NCI-H1105 (cell line): ENCODE data around the gene MRAS.

Experiments
- DNase-seq: peaks from one replicate; lab custom pipeline; 2025; lab: John Stamatoyannopoulos, UW

Gene MRAS

DNA sequence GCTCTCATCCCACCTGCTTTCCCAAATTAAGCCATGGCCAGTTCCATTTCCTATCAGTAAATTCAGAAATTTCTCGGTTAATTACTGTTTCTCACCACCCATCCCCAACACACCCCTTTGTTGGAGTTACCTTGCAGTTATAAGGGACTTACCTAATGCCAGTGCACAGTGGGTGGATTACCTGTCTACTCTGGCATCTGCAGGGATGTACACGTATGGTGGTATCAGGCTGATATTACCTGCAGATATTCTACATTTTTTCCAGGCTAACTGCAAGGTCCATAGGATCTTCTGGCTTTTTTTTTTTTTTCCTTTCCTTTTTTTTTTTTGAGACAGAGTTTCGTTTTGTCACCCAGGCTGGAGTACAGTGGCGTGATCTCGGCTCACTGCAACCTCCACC, 7.9 kb upstream of the MRAS start:
- no peak for DNase-seq

DNA sequence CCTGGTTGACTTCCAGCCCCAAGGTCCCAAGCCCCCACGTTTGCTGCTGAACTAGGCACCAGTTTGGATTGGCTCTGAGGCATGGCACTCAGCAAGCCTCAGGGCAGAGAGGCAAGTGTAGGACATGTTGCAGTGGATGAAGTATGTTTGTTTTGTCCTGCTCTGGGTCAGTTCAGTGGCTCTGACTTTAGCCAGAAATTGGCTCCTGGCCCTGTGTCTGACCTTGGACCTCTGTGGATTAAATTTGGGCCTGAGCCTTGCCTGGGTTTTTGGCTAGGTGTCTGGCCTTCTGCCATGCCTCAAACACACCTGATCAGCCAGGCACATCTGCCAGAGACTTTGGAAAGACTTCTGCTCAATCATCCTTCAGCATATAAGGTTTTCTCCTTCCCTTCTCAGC, 3.6 kb upstream of the MRAS start:
- no peak for DNase-seq

DNA sequence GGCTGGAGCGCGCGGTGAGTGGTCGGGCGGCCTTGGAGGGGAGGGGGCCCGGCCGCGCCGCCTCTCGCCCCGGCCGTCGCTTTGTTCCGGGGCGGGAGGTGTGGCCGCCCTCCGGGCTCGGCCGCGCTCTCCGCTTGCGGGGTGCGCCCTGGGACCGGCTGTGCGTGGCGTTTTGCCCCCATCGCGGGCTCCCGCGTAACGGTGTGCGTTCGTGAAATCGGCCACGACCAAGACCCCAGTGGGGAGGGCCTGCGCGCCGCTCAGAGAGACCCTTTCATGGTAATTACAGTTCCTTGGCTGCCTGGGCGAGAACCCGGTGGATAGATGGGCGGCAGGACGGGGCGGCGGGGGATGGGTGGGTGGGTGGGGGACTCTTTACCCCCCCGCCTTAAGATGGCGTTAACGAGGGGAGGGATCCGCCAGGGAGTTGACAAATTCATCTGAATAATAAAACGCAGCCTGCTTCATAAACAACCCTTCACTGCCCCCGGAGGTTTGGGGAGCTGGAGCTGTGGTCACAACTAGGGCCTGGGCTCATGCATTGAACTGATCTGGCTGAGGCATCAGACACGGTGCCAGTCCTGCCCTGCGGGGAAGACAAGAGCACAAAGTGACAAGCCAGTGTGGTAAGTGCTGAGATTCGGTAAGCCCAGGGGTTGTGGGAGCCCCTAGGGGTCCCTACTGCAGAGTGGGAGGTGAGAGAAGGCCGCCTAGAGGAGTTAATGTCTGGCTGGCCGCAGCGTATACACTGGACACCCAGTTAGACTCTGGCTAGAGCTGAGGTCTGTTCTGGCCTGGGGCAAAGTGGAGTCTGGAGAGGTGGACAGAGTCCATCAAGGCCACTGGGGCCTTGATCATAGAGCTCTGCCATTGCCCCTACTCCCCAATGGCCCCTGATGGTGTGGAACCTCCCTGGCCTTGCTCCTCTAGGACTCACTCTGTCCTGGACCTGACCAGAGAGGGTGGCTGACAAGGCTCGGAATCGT, 668 bp downstream of the MRAS start:
- no peak for DNase-seq

DNA sequence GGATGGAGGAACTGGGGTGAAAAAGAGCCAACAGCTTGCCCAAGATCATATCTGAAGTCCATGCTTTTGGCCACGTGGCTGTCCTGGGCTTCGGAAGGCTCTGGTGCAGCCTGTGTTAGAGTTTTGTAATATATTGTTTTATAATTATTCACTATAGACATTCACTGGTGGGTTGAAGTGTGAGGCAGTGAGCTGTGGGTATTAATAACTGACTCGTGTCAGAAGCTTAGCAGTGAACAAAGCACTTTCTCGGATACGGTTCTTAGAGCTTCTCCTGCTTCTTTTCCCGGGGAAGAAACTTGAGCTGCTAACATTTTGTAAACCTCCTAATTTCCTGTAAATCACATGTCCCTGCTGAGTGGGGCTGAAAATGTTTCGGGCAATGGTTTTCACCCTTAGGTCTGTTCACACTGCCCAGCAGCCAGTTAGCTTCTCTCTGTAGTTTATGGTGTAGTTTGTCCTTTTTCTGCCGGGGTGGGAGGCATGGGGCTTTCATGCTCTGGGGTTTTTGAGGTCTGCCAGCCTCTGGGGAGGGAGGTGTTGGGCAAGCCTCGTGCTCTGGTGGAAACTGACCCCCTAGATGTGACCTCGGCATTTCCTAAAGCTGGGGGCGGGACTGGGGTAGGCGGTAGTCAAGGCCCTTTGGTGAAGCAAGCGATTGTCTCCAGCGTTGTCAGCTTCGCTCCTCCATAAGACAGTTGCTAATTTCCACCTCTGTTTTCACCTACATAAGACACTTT, 1.7 kb downstream of the MRAS start:
- DNase-seq, result no peak

DNA sequence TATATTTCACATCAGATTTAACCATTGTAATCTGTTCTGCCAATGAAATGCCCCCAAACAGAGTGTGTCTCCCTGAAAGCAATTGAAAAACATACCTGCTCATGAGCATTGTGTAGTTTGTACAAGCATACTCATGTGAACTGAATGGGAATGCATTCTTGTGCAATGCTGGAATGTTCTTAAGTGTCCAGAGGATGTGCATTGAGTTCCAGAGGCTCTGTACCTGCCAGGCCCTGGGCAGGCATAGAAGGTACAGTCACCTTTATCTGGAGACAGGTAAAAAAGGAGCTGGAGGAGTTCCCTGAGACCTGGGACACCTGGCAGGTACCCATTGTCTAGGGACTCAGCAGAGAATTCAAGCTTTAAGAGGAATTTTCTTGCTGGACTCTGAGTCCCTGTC, 2.8 kb downstream of the MRAS start:
- no peak for DNase-seq

DNA sequence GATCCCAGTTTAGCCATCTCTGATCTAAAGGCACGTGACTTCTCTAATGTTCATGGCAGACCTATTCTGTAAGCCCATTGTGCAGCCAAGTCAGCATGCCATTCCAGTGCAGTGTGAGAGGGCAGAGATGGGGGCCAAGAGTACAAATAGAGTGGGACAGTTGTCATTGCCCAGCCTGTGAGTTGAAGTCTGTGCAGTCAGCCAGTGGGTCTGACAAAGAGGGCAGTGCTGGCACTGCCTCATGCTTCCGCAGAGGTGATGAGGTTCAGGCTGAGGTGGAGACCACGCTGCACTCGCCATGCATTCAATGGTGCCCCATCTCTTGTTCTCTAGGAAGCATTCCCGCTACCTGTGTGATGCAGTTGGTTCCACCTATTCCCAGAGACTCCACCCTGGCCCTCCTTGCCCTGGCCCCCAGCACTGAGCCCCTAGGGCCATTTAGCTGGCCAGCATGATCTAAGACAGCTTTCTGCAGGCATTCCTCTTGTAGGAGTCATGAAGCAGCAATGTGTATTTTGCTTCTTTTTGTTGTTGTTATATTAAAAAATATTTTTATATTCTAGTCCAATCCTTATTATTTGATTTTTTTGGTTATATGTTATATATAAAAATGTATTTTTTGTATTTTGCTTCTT, 3.7 kb downstream of the MRAS start:
- DNase-seq, result no peak

DNA sequence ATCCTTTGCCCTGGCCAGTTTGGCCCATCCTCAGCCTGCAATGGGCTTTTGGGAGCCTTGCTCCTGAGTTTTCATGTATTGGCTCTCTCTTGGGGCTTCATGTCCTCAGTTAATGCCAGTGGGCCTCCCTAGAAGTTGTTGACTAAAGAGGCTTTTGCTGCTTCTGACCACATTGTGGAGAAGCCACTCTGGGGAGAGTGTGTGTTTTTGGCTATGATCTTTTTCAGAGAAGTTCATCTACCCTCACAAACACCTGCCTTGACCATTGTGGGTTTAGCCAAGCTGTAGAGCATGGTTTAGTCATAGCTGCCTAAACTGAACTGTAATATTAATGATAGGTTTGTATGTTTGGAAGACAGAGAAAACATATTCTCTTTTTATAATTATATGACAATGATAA, 6.0 kb downstream of the MRAS start:
- DNase-seq, result no peak

DNA sequence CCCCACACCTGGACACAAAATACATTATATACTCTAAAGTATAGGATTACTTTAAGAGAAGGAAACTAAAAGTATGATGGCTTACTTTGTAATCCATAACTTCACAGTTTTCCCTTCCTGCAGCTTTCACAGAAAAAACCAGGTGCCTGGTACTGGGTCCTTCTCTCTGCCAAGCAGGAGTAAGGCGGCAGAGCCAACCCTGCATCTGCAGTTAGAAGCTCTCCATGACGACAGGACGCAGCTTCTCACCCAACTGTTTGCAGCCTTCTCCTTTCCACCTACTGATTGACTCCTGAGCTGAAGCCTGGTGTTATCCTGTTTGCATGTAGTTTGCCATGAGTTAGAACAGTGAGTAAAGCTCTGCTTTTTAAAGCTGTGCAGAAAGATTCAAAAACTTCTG, 6.7 kb downstream of the MRAS start:
- no peak for DNase-seq

DNA sequence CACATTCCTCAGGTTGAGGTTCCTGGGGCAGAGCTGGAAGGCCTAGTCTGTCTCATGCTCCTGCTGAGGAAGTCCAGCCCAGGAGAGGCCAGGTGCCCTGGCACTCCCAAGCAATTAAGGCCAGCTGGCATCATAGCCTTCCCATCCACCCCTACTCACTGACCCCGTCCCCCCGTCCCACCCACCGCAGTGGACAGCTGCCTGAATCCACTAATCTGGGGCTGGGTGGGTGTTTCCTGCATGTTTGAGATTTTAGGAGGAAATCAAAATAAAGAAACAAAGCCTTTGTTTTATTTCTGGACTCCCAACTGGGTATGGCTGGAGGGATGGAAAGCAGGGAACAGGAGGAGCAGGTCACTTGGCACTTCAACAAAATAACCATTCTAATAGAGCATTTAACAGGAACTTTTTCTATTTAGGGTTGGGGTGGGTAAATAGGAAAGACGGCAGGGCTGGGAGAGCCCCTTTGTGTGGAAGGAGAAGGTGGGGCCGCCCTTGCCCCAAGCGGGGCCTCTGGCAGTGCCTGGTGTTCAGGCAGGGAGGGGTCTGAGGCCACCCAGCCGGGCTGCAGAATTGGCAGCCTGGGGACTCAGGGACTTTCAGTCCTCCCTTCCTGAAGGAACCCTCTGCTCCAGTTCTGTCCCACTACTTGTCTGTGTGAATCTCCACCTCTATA, 8.5 kb downstream of the MRAS start:
- DNase-seq, result no peak

DNA sequence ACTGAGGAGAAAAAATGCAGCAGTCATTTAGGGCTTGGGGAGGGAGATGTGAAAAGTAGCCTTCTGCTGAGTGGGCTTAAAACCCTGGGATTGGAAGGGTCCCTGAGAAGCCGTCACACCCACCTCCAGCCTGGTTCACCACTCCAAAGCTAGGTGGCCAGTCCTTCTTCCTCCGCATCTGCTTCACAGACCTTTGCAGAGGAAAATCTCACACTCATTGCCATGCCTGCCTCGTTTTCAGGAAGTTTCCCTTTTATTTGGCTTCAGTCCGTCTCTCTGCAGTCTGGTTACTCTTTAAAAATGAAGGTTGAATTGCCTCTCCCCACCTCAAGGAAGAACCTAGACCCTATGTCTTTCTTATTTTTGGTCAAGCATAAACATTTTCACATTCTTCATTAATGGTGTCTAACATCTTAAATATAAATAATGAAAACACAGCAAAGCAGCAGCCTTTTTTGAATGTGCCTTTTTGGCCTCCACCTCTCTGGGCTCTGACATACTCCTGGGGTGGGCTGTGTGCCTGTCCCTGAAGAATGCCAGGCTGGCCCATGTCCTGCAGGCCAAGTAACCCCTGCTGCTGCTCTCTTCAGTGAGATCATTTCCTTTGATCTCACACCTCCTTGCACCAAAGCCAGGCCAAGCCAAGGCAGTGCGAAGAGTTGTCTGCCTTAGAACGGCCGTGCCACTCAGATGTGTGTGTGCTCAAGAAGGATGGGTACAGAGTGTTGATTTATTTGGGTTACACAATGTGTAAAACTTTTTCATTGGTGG, 11.0 kb downstream of the MRAS start:
- DNase-seq, result no peak

DNA sequence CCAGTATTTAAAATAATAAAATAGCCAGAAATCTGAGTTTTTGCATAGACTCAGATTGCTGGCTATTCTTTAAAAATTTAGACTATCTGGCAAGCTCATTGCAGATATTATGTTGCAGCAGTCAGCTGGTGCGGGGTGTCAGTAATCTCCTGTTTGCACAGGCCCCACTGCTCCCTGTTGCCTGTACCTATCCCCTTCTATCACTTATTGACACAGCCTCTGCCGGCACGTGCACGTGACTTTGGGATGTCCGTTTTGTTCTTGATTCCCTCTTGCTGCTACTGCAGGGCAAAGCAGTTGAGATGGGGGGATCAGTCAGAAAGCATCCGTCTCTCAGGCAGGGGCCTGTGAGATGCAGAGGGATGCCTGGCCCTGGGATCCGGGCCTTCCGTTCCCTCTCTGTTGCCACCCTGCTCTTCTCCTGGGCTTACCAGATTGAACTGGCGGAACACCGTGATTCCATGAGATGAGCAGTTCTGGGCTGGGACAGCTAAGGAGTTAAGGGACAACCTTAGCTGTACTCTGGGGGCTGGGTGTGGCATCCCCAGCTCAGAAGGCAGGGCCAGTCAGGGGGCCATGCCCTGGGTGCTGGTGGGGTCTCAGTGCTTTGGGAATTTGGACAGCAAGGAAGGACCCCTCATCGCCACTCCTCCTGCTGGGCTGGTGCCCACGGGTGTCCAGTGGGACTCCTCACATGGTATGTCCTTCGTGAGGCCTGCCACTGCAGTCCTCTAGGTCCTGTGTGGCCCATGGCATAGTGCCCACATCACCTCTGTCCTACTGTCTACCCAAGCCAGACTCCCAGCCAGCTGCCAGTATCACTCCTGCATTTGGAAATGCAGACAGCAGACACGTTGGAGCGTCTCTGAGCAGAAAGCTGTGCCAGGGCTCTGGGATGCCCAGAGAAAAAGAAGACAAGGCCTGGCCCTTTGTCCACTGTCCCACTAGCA, 11.8 kb downstream of the MRAS start:
- DNase-seq, result no peak

DNA sequence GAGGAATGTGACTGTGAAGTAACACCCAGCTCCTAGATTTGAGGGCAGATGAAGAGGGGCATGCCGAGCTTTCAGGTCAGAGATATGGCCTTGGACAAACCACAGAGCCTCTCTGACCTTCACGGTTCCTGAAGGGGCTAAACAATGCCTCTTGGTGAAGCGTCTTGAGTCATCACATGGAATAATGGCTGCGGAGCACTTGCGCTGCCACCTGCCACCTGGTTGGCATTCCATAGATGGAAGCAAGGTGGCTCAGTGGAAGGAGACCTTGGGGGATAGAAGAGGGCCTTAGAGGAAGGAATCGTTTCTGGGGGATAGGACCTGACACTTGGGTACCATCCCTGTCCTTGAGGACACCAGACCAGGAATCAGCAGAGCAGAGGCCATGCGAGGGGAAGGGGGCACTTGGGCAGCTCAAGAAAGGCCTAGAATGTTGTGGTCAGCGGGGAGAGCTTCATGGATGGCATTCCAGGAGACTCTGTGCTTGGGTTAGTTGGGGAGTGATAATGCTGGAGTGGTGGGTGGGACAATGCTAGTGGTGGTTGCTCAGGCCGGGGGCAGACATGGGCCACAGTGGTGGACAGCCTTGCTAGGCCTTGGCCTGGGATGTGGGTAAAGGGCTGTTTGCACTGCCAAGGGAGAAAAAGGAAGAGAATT, 12.6 kb downstream of the MRAS start:
- no peak for DNase-seq

DNA sequence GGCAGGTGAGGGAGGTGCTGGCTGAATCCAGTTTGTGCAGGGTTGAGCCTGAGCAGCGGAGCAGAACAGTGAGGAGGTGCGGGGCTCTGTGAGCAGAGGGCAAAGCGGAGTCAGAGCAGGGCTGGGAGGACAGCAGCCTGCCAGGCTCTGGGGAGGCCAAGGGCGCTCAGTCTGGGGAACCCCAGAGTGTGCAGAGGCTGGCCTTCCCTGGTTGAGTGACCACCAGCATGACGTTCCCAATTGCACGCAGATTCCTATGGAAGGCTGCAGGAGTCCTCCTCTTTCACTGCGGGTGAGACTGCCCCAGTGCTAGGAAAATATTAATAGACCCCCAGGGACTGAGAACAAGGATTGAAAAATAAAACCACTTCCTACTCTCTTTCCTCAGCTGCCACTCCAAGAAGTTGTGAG, 13.2 kb downstream of the MRAS start:
- DNase-seq, result no peak

DNA sequence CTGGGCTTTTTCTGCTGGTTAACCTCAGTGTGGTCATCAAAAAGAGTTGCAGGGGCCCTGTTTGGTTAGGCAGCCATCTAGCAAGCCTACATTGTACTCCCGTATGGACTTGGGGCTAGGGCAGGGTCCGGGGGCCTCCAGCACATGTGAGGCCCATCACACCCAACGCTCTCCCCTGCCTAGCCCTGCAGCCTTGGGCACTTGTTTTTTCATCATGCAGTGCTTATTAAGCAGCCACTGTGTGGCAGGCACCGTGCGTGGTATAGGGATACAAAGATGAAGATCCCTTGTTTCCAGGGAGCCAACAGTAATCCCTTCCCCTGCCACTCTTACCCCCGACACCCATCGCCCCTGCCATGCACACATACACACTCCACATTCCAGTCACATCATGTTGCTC, 14.2 kb downstream of the MRAS start:
- no peak for DNase-seq

DNA sequence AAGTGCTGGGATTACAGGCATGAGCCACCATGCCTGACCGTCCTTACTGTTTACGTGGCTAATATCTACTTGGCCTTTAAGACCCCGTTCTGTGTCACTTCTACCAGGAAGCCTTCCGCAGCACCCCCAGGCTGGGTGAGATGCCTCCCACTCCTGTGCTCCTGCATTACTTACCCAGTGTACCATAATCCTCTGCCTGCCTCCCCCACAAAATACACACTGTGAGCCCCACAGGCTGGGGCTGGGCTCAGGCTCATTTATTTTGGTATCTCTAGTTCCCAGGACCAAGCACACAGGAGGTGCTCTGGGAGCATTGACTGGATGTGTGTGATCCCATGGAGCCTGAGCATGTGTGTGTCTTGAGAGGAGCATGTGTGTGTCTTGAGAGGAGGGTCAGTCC, 14.9 kb downstream of the MRAS start:
- no peak for DNase-seq

DNA sequence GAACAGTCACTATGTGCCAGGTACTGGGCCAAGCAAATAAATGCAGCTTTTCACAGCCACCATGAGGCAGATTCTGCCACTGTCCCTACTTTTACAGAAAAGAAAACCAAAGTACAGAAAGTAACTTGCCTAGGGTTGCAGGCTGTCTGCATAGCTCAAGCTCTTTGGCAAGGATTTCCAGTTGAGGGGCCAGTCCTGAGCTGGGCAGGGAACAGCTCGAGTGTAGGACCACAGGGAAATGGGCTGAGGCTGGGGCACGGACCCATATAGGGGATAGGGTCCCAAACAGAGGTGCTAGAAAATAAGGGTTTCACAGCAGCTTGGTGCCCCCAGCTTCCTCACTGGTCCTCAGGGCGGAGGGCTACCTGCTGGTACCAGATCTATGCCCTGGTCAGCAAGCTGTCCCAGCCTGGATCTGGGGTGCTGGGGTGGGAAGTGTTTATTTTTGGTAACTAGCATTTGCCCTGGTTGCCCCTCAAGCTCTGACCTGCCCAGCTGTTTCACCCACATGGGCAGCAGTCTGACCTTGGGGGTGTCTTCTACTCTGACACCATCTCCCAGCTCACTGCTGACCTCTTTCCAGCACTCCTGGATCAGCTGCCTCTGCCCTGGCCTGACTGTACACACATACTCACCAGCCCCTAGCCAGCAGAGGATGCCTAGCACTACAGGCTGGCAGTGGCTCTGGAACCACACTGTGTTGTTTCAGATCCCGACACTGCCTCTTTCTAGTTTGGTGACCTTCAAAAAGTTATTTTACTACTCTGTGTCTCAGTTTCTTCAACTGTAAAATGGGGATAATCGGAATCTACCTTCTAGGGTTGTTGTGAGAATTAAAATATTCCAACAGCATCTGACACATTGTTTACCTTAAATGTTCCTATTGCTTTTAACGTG, 16.2 kb downstream of the MRAS start:
- no peak for DNase-seq

DNA sequence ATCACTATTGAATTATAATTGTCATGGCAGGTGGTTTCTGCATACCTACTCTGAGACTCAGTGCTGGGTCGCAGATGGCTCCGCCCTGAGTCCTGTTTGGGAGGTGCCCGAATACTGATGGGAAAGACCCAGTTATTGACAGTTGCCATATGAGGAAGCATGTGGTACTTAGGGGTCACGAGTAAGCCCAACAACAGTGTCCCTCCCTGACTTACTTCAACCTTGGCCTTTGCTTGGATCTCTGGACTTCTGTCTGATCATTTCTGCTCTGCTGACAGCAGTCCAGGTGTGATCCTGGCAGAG, 16.8 kb downstream of the MRAS start:
- no peak for DNase-seq

DNA sequence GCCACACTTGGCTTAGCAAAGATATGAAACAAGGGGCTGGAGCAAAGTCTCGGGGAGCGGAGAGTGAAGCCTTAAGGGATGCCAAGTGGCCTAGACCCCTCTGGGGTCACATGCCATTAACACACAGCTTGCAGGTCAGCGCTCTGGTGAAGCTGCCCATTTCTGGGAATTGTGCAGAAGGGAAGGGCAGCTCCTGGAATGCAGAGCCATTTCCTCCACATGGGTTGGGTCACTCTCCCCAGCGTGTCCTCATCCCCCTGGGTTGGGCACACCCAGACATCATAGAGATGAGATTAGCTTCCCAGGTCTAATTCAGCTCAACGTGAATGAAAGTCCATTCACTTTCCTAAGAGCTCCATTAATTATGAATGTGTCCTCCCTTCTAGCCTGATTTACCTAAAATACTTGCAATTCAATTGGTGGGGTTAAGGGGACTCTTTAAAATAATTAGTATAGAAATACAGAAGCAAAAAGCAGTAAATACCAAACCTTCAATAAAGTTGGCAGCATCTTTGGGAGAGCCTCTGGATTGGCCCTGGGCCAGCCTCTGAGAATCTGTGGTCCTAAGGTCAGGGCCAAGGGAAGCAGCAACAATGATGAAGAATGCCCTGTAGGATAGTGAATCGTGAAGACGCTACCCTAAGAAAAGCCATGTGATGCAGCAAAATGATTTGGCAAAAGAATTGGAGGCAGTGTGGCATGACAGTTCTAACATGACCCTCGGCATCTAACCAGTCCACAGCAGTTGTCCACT, 17.8 kb downstream of the MRAS start:
- DNase-seq, result no peak
